CD4-positive, alpha-beta memory T cell (primary cell): Measurements from ENCODE around the gene SERTAD2. TPM values are rescaled to one million over a fixed set of nuclear protein-coding genes. Genes with fewer than 3 reads are reported as not detected.

ENCODE experiments used
- CTCF ChIA-PET: fragments of 350-600 bp; sonication (Branson Sonifier 250); formaldehyde crosslinking; loops from one replicate; lab custom pipeline; 2021; ENCODE audit warnings: inconsistent platforms; ENCODE audit not compliant: partially characterized antibody; lab: Charles Lee
- POLR2A ChIA-PET: fragments of 350-600 bp; sonication (Branson Sonifier 250); formaldehyde crosslinking; loops from one replicate; lab custom pipeline; 2021; ENCODE audit not compliant: partially characterized antibody; lab: Charles Lee
- DNase-seq, 5 donors: peaks; one replicate each; pipeline versions ENCODE4 v3.0.0 to v3.0.0-alpha.2; 2020 to 2022; ENCODE audit warnings: mixed read lengths in 1 of 5
- H3K27ac ChIP-seq: one replicate; pipeline ENCODE4 v1.7.0; 2013; ENCODE audit warnings: low read depth, low read length
- H3K27me3 ChIP-seq: 2 replicates; pipeline ENCODE4 v1.7.0; 2013; ENCODE audit warnings: mild to moderate bottlenecking, low read length, moderate library complexity; ENCODE audit not compliant: insufficient read depth
- H3K36me3 ChIP-seq: 2 replicates; pipeline ENCODE4 v1.7.0; 2013; ENCODE audit warnings: mild to moderate bottlenecking, low read length, moderate library complexity; ENCODE audit not compliant: insufficient read depth
- H3K4me1 ChIP-seq: 2 replicates; pipeline ENCODE4 v1.7.0; 2013; ENCODE audit warnings: mild to moderate bottlenecking, low read length, moderate library complexity; ENCODE audit not compliant: insufficient read depth
- H3K4me3 ChIP-seq, 2 donors: one replicate each; pipeline ENCODE4 v1.7.0; 2013; ENCODE audit warnings: low read length in 2 of 2, mild to moderate bottlenecking in 1 of 2
- H3K9me3 ChIP-seq, 2 donors: one replicate each; pipeline ENCODE4 v1.7.0; 2013; ENCODE audit warnings: low read length in 2 of 2, control low read depth in 1 of 2; ENCODE audit not compliant: control insufficient read depth in 1 of 2
- H3K27ac Mint-ChIP-seq, 7 donors: one replicate each; pipeline ENCODE4 v1.8.0; 2020 to 2021; ENCODE audit warnings: mixed read lengths in 7 of 7, mild to moderate bottlenecking in 6 of 7, inconsistent platforms in 3 of 7, moderate library complexity in 3 of 7
- H3K27me3 Mint-ChIP-seq, 2 donors: one replicate each; pipeline ENCODE4 v1.8.0; 2020 to 2021; ENCODE audit warnings: mixed read lengths in 2 of 2
- H3K36me3 Mint-ChIP-seq, 2 donors: one replicate each; pipeline ENCODE4 v1.8.0; 2020 to 2021; ENCODE audit warnings: mixed read lengths in 2 of 2, inconsistent platforms in 1 of 2, mild to moderate bottlenecking in 1 of 2
- H3K4me1 Mint-ChIP-seq, 4 donors: one replicate each; pipeline ENCODE4 v1.8.0; 2020 to 2021; ENCODE audit warnings: mixed read lengths in 4 of 4, mild to moderate bottlenecking in 1 of 4
- H3K4me3 Mint-ChIP-seq, 8 donors: one replicate each; pipeline ENCODE4 v1.8.0; 2020 to 2021; ENCODE audit warnings: mixed read lengths in 8 of 8, mild to moderate bottlenecking in 7 of 8, moderate library complexity in 6 of 8, inconsistent platforms in 3 of 8
- H3K9me3 Mint-ChIP-seq, 8 donors: one replicate each; pipeline ENCODE4 v1.8.0; 2020 to 2021; ENCODE audit warnings: mixed read lengths in 8 of 8, mild to moderate bottlenecking in 5 of 8, inconsistent platforms in 3 of 8, moderate library complexity in 1 of 8
- intact Hi-C: fragments of 100-400 bp; cut with micrococcal nuclease; formaldehyde crosslinking; loops from one replicate; pipeline ENCODE4 v1.15.1; 2023
- polyA plus RNA-seq, 2 donors: library from polyadenylated mRNA; unstranded; fragments of 300-500 nt; fragmentation: Illumina TruSeq; gene quantifications; one replicate each; pipeline ENCODE4 v1.2.3, GENCODE V29; 2021
- total RNA-seq, 2 experiments: library from RNA; stranded (reverse); gene quantifications; one replicate each; pipeline ENCODE4 v1.2.3, GENCODE V29; 2021

The SERTAD2 gene
- total and polyA plus RNA-seq, 4 experiments from 2014 or later: 2.6 to 24.6 (median 14.5) TPM

DNA sequence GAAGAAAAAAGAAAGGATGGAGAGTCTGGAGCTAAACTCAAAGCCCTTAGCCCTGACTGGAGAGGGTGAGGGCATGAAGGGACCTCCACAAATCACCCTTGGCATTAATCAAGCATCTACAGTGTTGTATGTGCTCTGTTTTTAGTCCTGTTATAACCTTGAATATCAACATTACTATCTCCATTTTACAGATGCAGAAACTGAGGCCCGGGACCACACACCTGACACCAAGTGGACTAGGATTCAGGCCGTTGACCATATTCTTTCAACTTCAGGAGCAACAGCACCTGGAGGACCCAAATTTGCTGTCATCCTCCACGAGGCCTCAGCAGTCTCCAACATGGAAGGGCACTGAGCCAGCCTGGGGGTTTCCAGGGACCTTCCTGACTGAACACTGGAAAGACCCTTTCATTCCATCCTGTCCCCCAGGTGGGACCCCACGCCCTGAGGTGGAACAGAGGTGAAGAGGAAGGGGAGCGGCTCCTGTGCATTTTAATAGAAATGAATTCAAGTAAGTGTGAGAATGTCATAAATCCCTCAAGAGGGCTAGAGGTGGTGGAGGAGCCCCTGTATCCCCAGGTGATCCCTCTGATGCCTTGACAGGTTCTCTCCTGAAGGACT, 41.0 kb downstream of the SERTAD2 start:
- Histone ChIP-seq H3K27me3 (no peaks in the 10 kb centered on the region), H3K36me3 (no peaks in the 10 kb centered on the region), H3K4me3 (no peak overlapping the region), H3K27ac (no peak overlapping the region), H3K9me3 (no peaks in the 10 kb centered on the region), H3K4me1 (peaks cover 19% of the 10 kb centered on the region)
- no peaks in the 10 kb centered on the region for H3K9me3 Mint-ChIP-seq
- no peaks in the 10 kb centered on the region for H3K36me3 Mint-ChIP-seq
- H3K27me3 Mint-ChIP-seq: no peaks in the 10 kb centered on the region
- DNase-seq: no peak
- H3K4me3 Mint-ChIP-seq: no peak overlapping the region
- ChIA-PET POLR2A (no interaction called here), CTCF (interaction anchor here (1.4 kb wide), 1 partner anchor 10 kb away, joined by 3 read pairs; no protein-coding TSS in a partner anchor)
- peaks cover 3 to 14% (median 9%) of the 10 kb centered on the region in 4 donors for H3K4me1 Mint-ChIP-seq
- intact Hi-C loops: no loop called here
- H3K27ac Mint-ChIP-seq: no peak overlapping the region

DNA sequence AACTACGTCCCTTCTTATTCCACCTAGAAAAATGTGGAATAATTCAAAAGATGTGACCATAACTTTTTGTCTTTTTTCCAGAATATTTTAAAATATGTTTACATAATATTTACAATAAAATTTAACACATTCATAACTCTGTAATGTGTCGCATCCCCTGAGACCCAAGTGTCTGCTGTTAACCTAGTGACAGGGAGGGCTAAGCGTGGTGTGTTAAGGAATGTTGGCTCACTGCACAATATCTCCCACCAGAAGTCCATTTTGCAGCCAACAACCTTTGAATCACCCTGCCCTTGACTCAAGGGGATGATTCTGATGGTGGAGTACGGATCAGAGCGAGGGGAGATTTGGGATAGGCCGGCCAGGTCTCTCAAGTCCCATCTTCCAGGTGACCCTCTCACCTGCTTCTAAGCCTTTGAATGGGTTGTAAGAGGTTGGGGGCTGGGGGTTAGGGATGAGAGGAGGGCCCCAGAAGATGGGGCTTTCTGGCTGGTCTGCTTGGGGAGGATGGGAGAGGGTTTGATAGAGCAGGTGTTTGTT, 43.3 kb downstream of the SERTAD2 start:
- ChIA-PET CTCF (interaction anchor here (1.2 to 5.7 kb wide), 2 partner anchors 34 to 140 kb away, joined by 4 to 54 read pairs; no protein-coding TSS in a partner anchor), POLR2A (interaction anchor here (2.4 kb wide), 1 partner anchor 141 kb away, joined by 10 read pairs; no protein-coding TSS in a partner anchor)
- no peaks in the 10 kb centered on the region for H3K9me3 Mint-ChIP-seq
- H3K4me3 Mint-ChIP-seq: peak overlapping the region in 7 of 8 donors; percentile 37 to 79 (median 68)
- no peak for DNase-seq
- no peaks in the 10 kb centered on the region for H3K36me3 ChIP-seq
- H3K27ac Mint-ChIP-seq: peak overlapping the region in 3 of 7 donors; percentile 35 to 82 (median 76)
- no peaks in the 10 kb centered on the region for H3K27me3 Mint-ChIP-seq
- intact Hi-C loops: loop anchor here (2.0 kb wide), 1 partner anchor 254 kb away; no protein-coding TSS in a partner anchor
- peaks cover 10 to 33% (median 22%) of the 10 kb centered on the region in 4 donors for H3K4me1 Mint-ChIP-seq
- no peaks in the 10 kb centered on the region for H3K9me3 ChIP-seq
- no peak overlapping the region for H3K4me3 ChIP-seq
- H3K4me1 ChIP-seq: peaks cover 38% of the 10 kb centered on the region
- no peaks in the 10 kb centered on the region for H3K27me3 ChIP-seq
- H3K27ac ChIP-seq: no peak overlapping the region
- H3K36me3 Mint-ChIP-seq: no peaks in the 10 kb centered on the region

GRCh38 chr2:64609942-64610281, 43.8 kb downstream of the SERTAD2 start:
- Mint-ChIP-seq H3K4me1 (peaks cover 10 to 33% (median 22%) of the 10 kb centered on the region in 4 donors), H3K36me3 (no peaks in the 10 kb centered on the region), H3K27me3 (no peaks in the 10 kb centered on the region), H3K4me3 (peak overlapping the region; percentile 64 to 79 (median 75)), H3K27ac (peak overlapping the region; percentile 4 to 82 (median 70)), H3K9me3 (no peaks in the 10 kb centered on the region)
- no peaks in the 10 kb centered on the region for H3K27me3 ChIP-seq
- intact Hi-C loops: loop anchor here (2.0 to 10.0 kb wide), 3 partner anchors 255 to 465 kb away; partner anchors contain the start of genes CEP68 and PELI1
- peaks cover 38% of the 10 kb centered on the region for H3K4me1 ChIP-seq
- CTCF ChIA-PET: interaction anchor here (0.5 to 5.7 kb wide), 4 partner anchors 23 to 593 kb away, joined by 4 to 54 read pairs (median 14); no protein-coding TSS in a partner anchor
- DNase-seq: no peak
- H3K27ac ChIP-seq: no peak overlapping the region
- POLR2A ChIA-PET: interaction anchor here (1.0 to 5.2 kb wide), 6 partner anchors 16 to 617 kb away, joined by 3 to 63 read pairs (median 6); partner anchors contain the start of genes ACTR2, AFTPH and SERTAD2
- peak overlapping the region in 1 of 2 donors; percentile 23 for H3K4me3 ChIP-seq
- no peaks in the 10 kb centered on the region for H3K36me3 ChIP-seq
- H3K9me3 ChIP-seq: no peaks in the 10 kb centered on the region

- no peaks in the 10 kb centered on the region for H3K36me3 Mint-ChIP-seq
- POLR2A ChIA-PET: interaction anchor here (0.6 to 5.2 kb wide), 11 partner anchors 15 to 618 kb away, joined by 3 to 63 read pairs (median 3); partner anchors contain the start of genes ACTR2, AFTPH and SERTAD2
- peaks cover 10 to 33% (median 22%) of the 10 kb centered on the region in 4 donors for H3K4me1 Mint-ChIP-seq
- intact Hi-C loops: loop anchor here (10.0 kb wide), 2 partner anchors 445 to 465 kb away; partner anchors contain the start of genes CEP68 and PELI1
- no peaks in the 10 kb centered on the region for H3K9me3 Mint-ChIP-seq
- H3K4me1 ChIP-seq: peaks cover 38% of the 10 kb centered on the region
- peak overlapping the region; percentile 64 to 79 (median 75) for H3K4me3 Mint-ChIP-seq
- H3K9me3 ChIP-seq: no peaks in the 10 kb centered on the region
- H3K4me3 ChIP-seq: peak overlapping the region in 1 of 2 donors; percentile 61
- peak; percentile 58 to 79 (median 76) for DNase-seq
- H3K36me3 ChIP-seq: no peaks in the 10 kb centered on the region
- peak overlapping the region; percentile 35 to 83 (median 70) for H3K27ac Mint-ChIP-seq
- H3K27me3 Mint-ChIP-seq: no peaks in the 10 kb centered on the region
- no peaks in the 10 kb centered on the region for H3K27me3 ChIP-seq
- CTCF ChIA-PET: interaction anchor here (0.5 to 5.7 kb wide), 9 partner anchors 8 to 592 kb away, joined by 3 to 54 read pairs (median 4); partner anchors contain the start of gene SERTAD2
- H3K27ac ChIP-seq: peak overlapping the region; percentile 57
These were observed 44.3 kb downstream of the SERTAD2 start for GRCh38 chr2:64609227-64609941.

- Mint-ChIP-seq H3K27ac (peak overlapping the region in 4 of 7 donors; percentile 68 to 81 (median 78)), H3K36me3 (no peaks in the 10 kb centered on the region), H3K27me3 (no peaks in the 10 kb centered on the region), H3K4me3 (peak overlapping the region; percentile 72 to 83 (median 76)), H3K4me1 (peaks cover 10 to 33% (median 22%) of the 10 kb centered on the region in 4 donors), H3K9me3 (no peaks in the 10 kb centered on the region)
- no peak for DNase-seq
- Histone ChIP-seq H3K4me1 (peaks cover 38% of the 10 kb centered on the region), H3K9me3 (no peaks in the 10 kb centered on the region), H3K36me3 (no peaks in the 10 kb centered on the region), H3K27ac (peak overlapping the region; percentile 42), H3K4me3 (peak overlapping the region in 1 of 2 donors; percentile 61), H3K27me3 (no peaks in the 10 kb centered on the region)
- intact Hi-C loops: loop anchor here (10.0 kb wide), 2 partner anchors 446 to 464 kb away; partner anchors contain the start of genes CEP68 and PELI1
- ChIA-PET POLR2A (interaction anchor here (0.6 to 5.2 kb wide), 12 partner anchors 14 to 618 kb away, joined by 3 to 63 read pairs (median 3); partner anchors contain the start of genes ACTR2, AFTPH and SERTAD2), CTCF (interaction anchor here (0.6 to 5.7 kb wide), 9 partner anchors 9 to 225 kb away, joined by 3 to 54 read pairs (median 6); partner anchors contain the start of genes AFTPH and SERTAD2)
These were observed 44.9 kb downstream of the SERTAD2 start for GRCh38 chr2:64608867-64609226.

DNA sequence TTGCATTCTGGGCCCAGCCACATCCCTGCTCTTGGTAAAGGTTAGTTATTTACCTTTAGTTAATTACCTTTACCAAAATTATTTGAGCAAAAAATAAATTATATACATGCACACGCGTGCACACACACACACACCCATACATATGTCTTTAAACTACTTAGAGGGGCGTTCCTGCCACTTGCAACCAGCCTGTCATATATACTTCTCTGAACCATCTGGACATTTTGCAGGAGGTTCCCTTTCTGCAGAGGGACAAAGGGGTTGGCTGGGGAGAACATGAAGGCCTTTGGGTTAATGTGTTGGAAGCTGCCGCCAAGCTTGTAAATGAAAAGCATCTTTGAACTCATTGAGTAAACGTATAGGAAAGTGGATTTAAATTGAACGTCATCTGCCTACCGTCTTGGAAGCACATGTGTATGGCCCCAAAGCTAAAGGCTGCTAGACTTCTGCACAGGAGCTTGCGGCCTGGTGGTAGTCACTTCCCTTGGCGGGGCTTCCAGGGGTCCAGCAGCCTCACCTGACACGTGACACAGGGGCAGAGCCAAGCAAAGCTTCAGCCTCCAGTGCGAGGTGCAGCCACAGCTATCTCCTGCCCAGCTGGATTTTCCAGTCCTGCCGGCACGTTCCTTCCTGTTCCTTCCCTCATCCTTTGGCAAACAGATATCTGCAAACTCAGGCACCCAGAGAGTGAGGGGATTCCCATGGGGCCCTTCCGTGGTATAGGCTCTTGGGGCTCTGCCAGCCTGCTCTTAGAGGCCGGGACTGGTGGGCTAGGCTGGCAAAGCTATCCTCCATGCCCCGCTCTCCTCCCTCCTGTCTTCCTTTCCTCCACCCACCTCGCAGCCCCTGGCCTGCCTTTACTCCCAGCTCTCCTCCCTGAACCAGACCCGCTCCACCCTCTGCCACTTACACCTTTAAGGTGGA, 46.1 kb downstream of the SERTAD2 start:
- Mint-ChIP-seq H3K27me3 (no peaks in the 10 kb centered on the region), H3K4me3 (peak overlapping the region; percentile 77 to 86 (median 84)), H3K36me3 (no peaks in the 10 kb centered on the region), H3K27ac (peak overlapping the region; percentile 61 to 94 (median 88)), H3K4me1 (peaks cover 10 to 33% (median 22%) of the 10 kb centered on the region in 4 donors), H3K9me3 (no peaks in the 10 kb centered on the region)
- H3K4me1 ChIP-seq: peaks cover 38% of the 10 kb centered on the region
- no peaks in the 10 kb centered on the region for H3K27me3 ChIP-seq
- intact Hi-C loops: loop anchor here (1.0 to 10.0 kb wide), 6 partner anchors 37 to 463 kb away; partner anchors contain the start of genes AFTPH, CEP68, PELI1 and SERTAD2
- H3K27ac ChIP-seq: no peak overlapping the region
- peak overlapping the region in 1 of 2 donors; percentile 67 for H3K4me3 ChIP-seq
- no peaks in the 10 kb centered on the region for H3K9me3 ChIP-seq
- CTCF ChIA-PET: interaction anchor here (0.6 to 5.7 kb wide), 26 partner anchors 8 to 523 kb away, joined by 3 to 54 read pairs (median 4); partner anchors contain the start of genes AFTPH, RAB1A and SERTAD2
- no peak for DNase-seq
- no peaks in the 10 kb centered on the region for H3K36me3 ChIP-seq
- POLR2A ChIA-PET: interaction anchor here (0.6 to 5.2 kb wide), 15 partner anchors 8 to 523 kb away, joined by 3 to 63 read pairs (median 7); partner anchors contain the start of genes AFTPH, CEP68 and SERTAD2
